Tibial artery (tissue), 4 donors: ENCODE results near the gene CCM2L.

Source experiments
- DNase-seq, 2 donors: peaks; one replicate each; pipeline ENCODE4 v3.0.0-alpha.2; 2019
- H3K27ac ChIP-seq, 2 donors: fragments of 200-600 bp; sonication (generic) in 1 of 2; 1 replicate in 1 of 2; 2 replicates in 1 of 2; pipeline ENCODE4 v1.5.1; 2018 to 2019; ENCODE audit warnings: mild to moderate bottlenecking in 1 of 2
- H3K27me3 ChIP-seq, 2 donors: fragments of 200-600 bp; sonication (generic) in 1 of 2; one replicate each; pipeline versions ENCODE4 v1.5.1 to v1.6.0; 2016 to 2019
- H3K36me3 ChIP-seq, 3 donors: fragments of 200-600 bp; sonication (generic) in 2 of 3; one replicate each; pipeline ENCODE4 v1.5.1; 2016 to 2019; ENCODE audit warnings: mild to moderate bottlenecking in 2 of 3
- H3K4me1 ChIP-seq, 4 donors: fragments of 200-600 bp; sonication (generic) in 2 of 4; 1 replicate in 3 of 4; 2 replicates in 1 of 4; pipeline ENCODE4 v1.5.1; 2016 to 2019
- H3K4me3 ChIP-seq, 2 donors: fragments of 200-600 bp; sonication (generic) in 1 of 2; 1 replicate in 1 of 2; 2 replicates in 1 of 2; pipeline ENCODE4 v1.5.1; 2018 to 2019; ENCODE audit warnings: mild to moderate bottlenecking in 2 of 2
- H3K9me3 ChIP-seq, 3 donors: fragments of 200-600 bp; sonication (generic) in 1 of 3; one replicate each; pipeline ENCODE4 v1.5.1; 2016 to 2019
- intact Hi-C: fragments of 100-400 bp; cut with DNase I; formaldehyde crosslinking; loops from one replicate; pipeline ENCODE4 v1.15.0; 2023; ENCODE audit warnings: low total_unique reads
- TF ChIP-seq, protein P1 (sequence below), 2 experiments: fragments of 200-600 bp in 1 of 2; fragments of 450-650 bp in 1 of 2; IDR thresholded peaks; one replicate each; pipeline ENCODE4 v1.5.1; 2017 to 2019; ENCODE audit warnings: antibody characterized with exemption in 2 of 2, mild to moderate bottlenecking in 1 of 2, moderate library complexity in 1 of 2

Gene CCM2L

DNA sequence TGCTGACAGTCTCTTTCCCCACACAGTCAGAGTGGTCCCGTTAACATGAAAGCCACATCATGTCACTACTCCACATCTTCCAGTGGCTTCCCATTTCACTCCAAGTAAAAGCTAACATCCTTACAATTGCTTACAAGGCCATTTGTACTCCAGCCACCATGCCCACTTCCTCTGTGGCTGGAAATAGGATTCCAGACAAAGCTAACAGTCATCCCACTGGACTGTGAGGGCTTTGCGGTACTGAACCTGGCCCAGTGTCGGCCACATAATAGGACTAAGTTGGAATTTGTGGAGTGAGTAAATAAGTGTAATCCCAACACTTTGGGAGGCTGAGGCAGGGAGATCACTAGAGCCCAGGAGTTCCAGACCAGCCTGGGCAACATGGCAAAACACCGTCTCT is 10.9 kb downstream of the CCM2L start:
- Histone ChIP-seq H3K36me3 (no peaks in the 10 kb centered on the region), H3K4me3 (no peak overlapping the region), H3K9me3 (no peaks in the 10 kb centered on the region), H3K27me3 (peaks cover 0 to 93% of the 10 kb centered on the region in 2 donors), H3K4me1 (peaks cover 0 to 20% (median 14%) of the 10 kb centered on the region in 4 donors), H3K27ac (no peak overlapping the region)
- TF ChIP-seq, protein P1, sequence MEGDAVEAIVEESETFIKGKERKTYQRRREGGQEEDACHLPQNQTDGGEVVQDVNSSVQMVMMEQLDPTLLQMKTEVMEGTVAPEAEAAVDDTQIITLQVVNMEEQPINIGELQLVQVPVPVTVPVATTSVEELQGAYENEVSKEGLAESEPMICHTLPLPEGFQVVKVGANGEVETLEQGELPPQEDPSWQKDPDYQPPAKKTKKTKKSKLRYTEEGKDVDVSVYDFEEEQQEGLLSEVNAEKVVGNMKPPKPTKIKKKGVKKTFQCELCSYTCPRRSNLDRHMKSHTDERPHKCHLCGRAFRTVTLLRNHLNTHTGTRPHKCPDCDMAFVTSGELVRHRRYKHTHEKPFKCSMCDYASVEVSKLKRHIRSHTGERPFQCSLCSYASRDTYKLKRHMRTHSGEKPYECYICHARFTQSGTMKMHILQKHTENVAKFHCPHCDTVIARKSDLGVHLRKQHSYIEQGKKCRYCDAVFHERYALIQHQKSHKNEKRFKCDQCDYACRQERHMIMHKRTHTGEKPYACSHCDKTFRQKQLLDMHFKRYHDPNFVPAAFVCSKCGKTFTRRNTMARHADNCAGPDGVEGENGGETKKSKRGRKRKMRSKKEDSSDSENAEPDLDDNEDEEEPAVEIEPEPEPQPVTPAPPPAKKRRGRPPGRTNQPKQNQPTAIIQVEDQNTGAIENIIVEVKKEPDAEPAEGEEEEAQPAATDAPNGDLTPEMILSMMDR (IDR thresholded peaks at IDR 0.05), result no peak
- DNase-seq, result peak in 1 of 2 donors; percentile 13
- intact Hi-C loops, result no loop called here

- peaks cover 0 to 58% of the 10 kb centered on the region in 2 donors for H3K27me3 ChIP-seq
- DNase-seq, result no peak
- H3K4me1 ChIP-seq, result peaks cover 0 to under 1% (median 0%) of the 10 kb centered on the region in 4 donors
- no peaks in the 10 kb centered on the region for H3K9me3 ChIP-seq
- intact Hi-C loops, result loop anchor here (5.0 kb wide), 1 partner anchor 192 kb away; no protein-coding TSS in a partner anchor
- no peak overlapping the region for H3K4me3 ChIP-seq
- TF ChIP-seq, protein P1 (IDR thresholded peaks at IDR 0.05), result no peak
- no peak overlapping the region for H3K27ac ChIP-seq
- H3K36me3 ChIP-seq, result no peaks in the 10 kb centered on the region
These were observed 14.6 kb downstream of the CCM2L start for GRCh38 chr20:32024683-32025295.

- Histone ChIP-seq H3K27ac (no peak overlapping the region), H3K9me3 (no peaks in the 10 kb centered on the region), H3K4me3 (no peak overlapping the region), H3K4me1 (peaks cover 0 to 11% (median 7%) of the 10 kb centered on the region in 4 donors), H3K36me3 (no peaks in the 10 kb centered on the region), H3K27me3 (peaks cover 0 to 37% of the 10 kb centered on the region in 2 donors)
- DNase-seq, result no peak
- intact Hi-C loops, result loop anchor here (5.0 kb wide), 1 partner anchor 195 kb away; no protein-coding TSS in a partner anchor
- TF ChIP-seq, protein P1 (IDR thresholded peaks at IDR 0.05), result no peak
These were observed 17.4 kb downstream of the CCM2L start for GRCh38 chr20:32027643-32028042.

DNA sequence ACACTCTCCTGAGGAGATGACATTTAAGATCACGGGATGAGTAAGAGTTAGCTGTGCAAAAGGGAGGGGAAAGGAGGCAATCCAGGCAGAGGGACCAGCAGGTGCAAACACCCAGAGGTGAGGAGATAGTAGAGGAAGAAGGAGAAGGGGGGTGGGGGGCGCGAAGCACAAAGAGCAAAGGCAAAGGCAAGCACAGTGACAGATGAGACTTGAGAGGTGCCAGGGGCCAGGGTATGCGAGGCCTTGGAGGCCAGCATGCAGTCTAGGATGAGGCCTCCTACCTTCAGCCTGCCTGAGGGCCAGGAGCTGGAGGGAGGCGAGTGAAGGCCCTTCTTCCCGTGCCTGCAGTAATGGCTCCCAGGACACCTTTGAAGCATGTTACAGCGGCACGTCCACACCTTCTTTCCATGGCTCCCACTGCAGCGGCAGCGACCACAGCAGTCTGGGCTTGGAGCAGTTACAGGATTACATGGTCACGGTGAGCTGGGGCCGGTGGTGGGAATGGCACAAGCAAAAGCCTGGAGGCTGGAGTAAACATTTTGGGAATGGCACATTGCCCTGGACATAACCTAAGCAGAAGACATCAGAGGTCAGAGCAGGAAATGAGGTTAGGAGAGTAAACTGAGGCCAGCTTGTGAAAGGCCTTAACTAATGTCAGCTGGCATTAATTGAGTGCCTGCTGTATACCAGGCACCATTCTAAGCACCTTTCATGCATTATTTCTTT is 18.6 kb downstream of the CCM2L start:
- intact Hi-C loops, result loop anchor here (5.0 kb wide), 1 partner anchor 197 kb away; no protein-coding TSS in a partner anchor
- Histone ChIP-seq H3K36me3 (no peaks in the 10 kb centered on the region), H3K27me3 (peaks cover 0 to 33% of the 10 kb centered on the region in 2 donors), H3K27ac (no peak overlapping the region), H3K4me1 (peaks cover 0 to 11% (median 7%) of the 10 kb centered on the region in 4 donors), H3K9me3 (no peaks in the 10 kb centered on the region), H3K4me3 (no peak overlapping the region)
- TF ChIP-seq, protein P1 (IDR thresholded peaks at IDR 0.05), result no peak
- no peak for DNase-seq

DNA sequence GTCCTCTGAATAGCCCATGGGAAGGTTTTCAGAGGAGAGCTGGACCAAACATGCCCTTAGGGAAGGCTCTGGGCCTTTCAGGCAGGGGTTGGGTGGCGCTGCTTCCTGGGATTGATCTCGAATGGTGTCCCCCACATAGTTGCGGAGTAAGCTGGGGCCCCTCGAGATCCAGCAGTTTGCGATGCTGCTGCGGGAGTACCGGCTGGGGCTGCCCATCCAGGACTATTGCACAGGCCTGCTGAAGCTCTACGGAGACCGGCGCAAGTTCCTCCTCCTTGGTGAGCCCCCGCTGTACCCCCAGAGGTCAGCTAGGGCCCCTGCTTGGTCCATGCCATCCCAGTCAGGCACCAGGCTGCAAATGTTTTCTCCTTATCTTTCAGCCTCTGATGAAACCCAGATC is 19.3 kb downstream of the CCM2L start:
- H3K4me3 ChIP-seq, result no peak overlapping the region
- no peak for DNase-seq
- peaks cover 0 to 11% (median 7%) of the 10 kb centered on the region in 4 donors for H3K4me1 ChIP-seq
- TF ChIP-seq, protein P1 (IDR thresholded peaks at IDR 0.05), result no peak
- intact Hi-C loops, result loop anchor here (5.0 kb wide), 1 partner anchor 197 kb away; no protein-coding TSS in a partner anchor
- no peaks in the 10 kb centered on the region for H3K9me3 ChIP-seq
- H3K27me3 ChIP-seq, result peaks cover 0 to 33% of the 10 kb centered on the region in 2 donors
- no peak overlapping the region for H3K27ac ChIP-seq
- H3K36me3 ChIP-seq, result no peaks in the 10 kb centered on the region
